Activated T-cell treated with anti-CD3 and anti-CD28 coated beads, Interleukin-2, amount 50 U/mL, for 72 hours (primary cell): Measurements from ENCODE around the gene PYROXD2. TPM values are rescaled to one million over a fixed set of nuclear protein-coding genes. Genes with fewer than 3 reads are reported as not detected.
A peak's percentile ranks its signal among the peaks of the same experiment; 100 is the strongest.
"Not testable (repeated sequence)": the region's sequence is repeated elsewhere in the genome, so short reads cannot be mapped to it uniquely, and the experiment has no call there.

Source experiments
- ATAC-seq, 2 donors: fragments of 150-1000 bp; cut with Tn5 transposase; replicated peaks in 1 of 2; 2 replicates each; pipeline ENCODE4 v1.10.0; 2021; ENCODE audit warnings: moderate library complexity in 2 of 2, mild to moderate bottlenecking in 1 of 2
- DNase-seq, 2 donors: peaks; one replicate each; pipeline ENCODE4 v3.0.0; 2021 to 2022; ENCODE audit warnings: mixed read lengths in 1 of 2
- H3K27ac Mint-ChIP-seq: one replicate; pipeline ENCODE4 v1.8.0; 2022; ENCODE audit warnings: mild to moderate bottlenecking, moderate library complexity, mixed read lengths
- H3K27me3 Mint-ChIP-seq: one replicate; pipeline ENCODE4 v1.8.0; 2022; ENCODE audit warnings: low read depth, mixed read lengths
- H3K36me3 Mint-ChIP-seq, 2 donors: one replicate each; pipeline ENCODE4 v1.8.0; 2022; ENCODE audit warnings: mixed read lengths in 2 of 2, mild to moderate bottlenecking in 1 of 2; ENCODE audit not compliant: insufficient read depth in 2 of 2
- H3K4me1 Mint-ChIP-seq: one replicate; pipeline ENCODE4 v1.8.0; 2022; ENCODE audit warnings: low read depth, mixed read lengths
- H3K4me3 Mint-ChIP-seq, 2 donors: one replicate each; pipeline ENCODE4 v1.8.0; 2022; ENCODE audit warnings: mild to moderate bottlenecking in 2 of 2, mixed read lengths in 2 of 2, moderate library complexity in 2 of 2
- H3K9me3 Mint-ChIP-seq, 2 donors: one replicate each; pipeline ENCODE4 v1.8.0; 2022; ENCODE audit warnings: mixed read lengths in 2 of 2
- total RNA-seq, 2 donors: library from RNA; stranded (reverse); gene quantifications; one replicate each; pipeline ENCODE4 v1.2.3, GENCODE V29; 2022

The PYROXD2 gene
- total RNA-seq, 2 donors from 2014 or later = 6.7 to 10.4 TPM

- H3K27ac Mint-ChIP-seq = no peak overlapping the region
- peaks cover 54% of the 10 kb centered on the region for H3K27me3 Mint-ChIP-seq
- H3K36me3 Mint-ChIP-seq = no peaks in the 10 kb centered on the region
- DNase-seq = no peak
- no peaks in the 10 kb centered on the region for H3K9me3 Mint-ChIP-seq
- no peak overlapping the region for H3K4me3 Mint-ChIP-seq
- H3K4me1 Mint-ChIP-seq = peaks cover 2% of the 10 kb centered on the region
- ATAC-seq = no peak
Observed at GRCh38 chr10:98354491-98354890, 60.5 kb downstream of the PYROXD2 start.

- no peak overlapping the region for H3K27ac Mint-ChIP-seq
- no peaks in the 10 kb centered on the region for H3K9me3 Mint-ChIP-seq
Observed at GRCh38 chr10:98353170-98353569, 61.8 kb downstream of the PYROXD2 start.

GRCh38 chr10:98351831-98352402 is 63.1 kb downstream of the PYROXD2 start:
- DNase-seq = no peak
- Mint-ChIP-seq H3K27me3 (peaks cover 59% of the 10 kb centered on the region), H3K4me1 (peaks cover 5% of the 10 kb centered on the region), H3K27ac (no peak overlapping the region), H3K9me3 (peaks cover 4% of the 10 kb centered on the region in 2 donors), H3K36me3 (peaks cover 3 to 7% of the 10 kb centered on the region in 2 donors), H3K4me3 (no peak overlapping the region)
- ATAC-seq = no peak

More at GRCh38 chr10:98353170-98353569, 61.8 kb downstream of the PYROXD2 start:
- peaks cover 5% of the 10 kb centered on the region for H3K4me1 Mint-ChIP-seq
- H3K27me3 Mint-ChIP-seq = peaks cover 59% of the 10 kb centered on the region
- H3K36me3 Mint-ChIP-seq = peaks cover 0 to 3% of the 10 kb centered on the region in 2 donors
- ATAC-seq (no peak), DNase-seq (no peak)
- no peak overlapping the region for H3K4me3 Mint-ChIP-seq

GRCh38 chr10:98349508-98349922 is 65.5 kb downstream of the PYROXD2 start:
- Mint-ChIP-seq H3K9me3 (peaks cover 10 to 12% of the 10 kb centered on the region in 2 donors), H3K4me3 (peak overlapping the region; percentile 6 to 50), H3K4me1 (peaks cover 5% of the 10 kb centered on the region), H3K27me3 (peaks cover 48% of the 10 kb centered on the region), H3K36me3 (peaks cover 6 to 12% of the 10 kb centered on the region in 2 donors), H3K27ac (no peak overlapping the region)
- ATAC-seq (peak in 1 of 2 donors; percentile 39), DNase-seq (no peak)

- Mint-ChIP-seq H3K4me3 (no peak overlapping the region), H3K9me3 (peaks cover 10 to 12% of the 10 kb centered on the region in 2 donors), H3K4me1 (peaks cover 5% of the 10 kb centered on the region), H3K27me3 (peaks cover 40% of the 10 kb centered on the region), H3K36me3 (peaks cover 6 to 12% of the 10 kb centered on the region in 2 donors), H3K27ac (no peak overlapping the region)
- ATAC-seq = no peak
- no peak for DNase-seq
Observed at GRCh38 chr10:98346847-98347246, 68.1 kb downstream of the PYROXD2 start.

GRCh38 chr10:98344589-98345038 is 70.4 kb downstream of the PYROXD2 start:
- ATAC-seq (no peak), DNase-seq (no peak)
- Mint-ChIP-seq H3K9me3 (peaks cover 10 to 12% of the 10 kb centered on the region in 2 donors), H3K4me3 (no peak overlapping the region), H3K27ac (no peak overlapping the region), H3K27me3 (peaks cover 33% of the 10 kb centered on the region), H3K36me3 (peaks cover 6 to 12% of the 10 kb centered on the region in 2 donors), H3K4me1 (peaks cover 4% of the 10 kb centered on the region)

- H3K4me3 Mint-ChIP-seq, ATAC-seq, DNase-seq, H3K27ac Mint-ChIP-seq, H3K36me3 Mint-ChIP-seq, H3K4me1 Mint-ChIP-seq, H3K9me3 Mint-ChIP-seq: not testable (repeated sequence)
- H3K27me3 Mint-ChIP-seq = peaks cover 34% of the 10 kb centered on the region
Observed at GRCh38 chr10:98341701-98342100, 73.3 kb downstream of the PYROXD2 start.

- ATAC-seq = no peak
Observed at GRCh38 chr10:98340940-98341310, 74.1 kb downstream of the PYROXD2 start.

GRCh38 chr10:98340261-98340939 is 74.6 kb downstream of the PYROXD2 start:
- Mint-ChIP-seq H3K9me3 (no peaks in the 10 kb centered on the region), H3K27ac (no peak overlapping the region), H3K4me1 (no peaks in the 10 kb centered on the region), H3K27me3 (peaks cover 34% of the 10 kb centered on the region), H3K4me3 (no peak overlapping the region), H3K36me3 (no peaks in the 10 kb centered on the region)
- ATAC-seq = no peak
- no peak for DNase-seq

More at GRCh38 chr10:98340940-98341310, 74.1 kb downstream of the PYROXD2 start:
- no peak overlapping the region for H3K27ac Mint-ChIP-seq
- peaks cover 0 to under 1% of the 10 kb centered on the region in 2 donors for H3K9me3 Mint-ChIP-seq
- peaks cover 34% of the 10 kb centered on the region for H3K27me3 Mint-ChIP-seq
- DNase-seq = no peak
- H3K36me3 Mint-ChIP-seq = peaks cover 0 to under 1% of the 10 kb centered on the region in 2 donors
- H3K4me1 Mint-ChIP-seq = no peaks in the 10 kb centered on the region
- H3K4me3 Mint-ChIP-seq = no peak overlapping the region

GRCh38 chr10:98339799-98340198 is 75.2 kb downstream of the PYROXD2 start:
- no peak for ATAC-seq
- no peak overlapping the region for H3K27ac Mint-ChIP-seq
- no peaks in the 10 kb centered on the region for H3K9me3 Mint-ChIP-seq

GRCh38 chr10:98338896-98339295 is 76.1 kb downstream of the PYROXD2 start:
- H3K27ac Mint-ChIP-seq = no peak overlapping the region
- H3K36me3 Mint-ChIP-seq = no peaks in the 10 kb centered on the region
- peaks cover 35% of the 10 kb centered on the region for H3K27me3 Mint-ChIP-seq
- H3K4me1 Mint-ChIP-seq = no peaks in the 10 kb centered on the region
- no peak overlapping the region for H3K4me3 Mint-ChIP-seq
- H3K9me3 Mint-ChIP-seq = no peaks in the 10 kb centered on the region
- DNase-seq (no peak), ATAC-seq (no peak)

More at GRCh38 chr10:98339799-98340198, 75.2 kb downstream of the PYROXD2 start:
- Mint-ChIP-seq H3K27me3 (peaks cover 34% of the 10 kb centered on the region), H3K4me1 (no peaks in the 10 kb centered on the region), H3K4me3 (no peak overlapping the region), H3K36me3 (no peaks in the 10 kb centered on the region)
- DNase-seq = no peak

GRCh38 chr10:98338318-98338717 is 76.7 kb downstream of the PYROXD2 start:
- H3K9me3 Mint-ChIP-seq = no peaks in the 10 kb centered on the region
- no peaks in the 10 kb centered on the region for H3K4me1 Mint-ChIP-seq
- peaks cover 35% of the 10 kb centered on the region for H3K27me3 Mint-ChIP-seq
- no peaks in the 10 kb centered on the region for H3K36me3 Mint-ChIP-seq
- no peak overlapping the region for H3K27ac Mint-ChIP-seq
- H3K4me3 Mint-ChIP-seq = no peak overlapping the region
- DNase-seq (no peak), ATAC-seq (no peak)

GRCh38 chr10:98337484-98337883 is 77.5 kb downstream of the PYROXD2 start:
- no peak for ATAC-seq
- Mint-ChIP-seq H3K36me3 (no peaks in the 10 kb centered on the region), H3K4me1 (no peaks in the 10 kb centered on the region), H3K4me3 (no peak overlapping the region), H3K27ac (no peak overlapping the region), H3K9me3 (no peaks in the 10 kb centered on the region), H3K27me3 (peaks cover 28% of the 10 kb centered on the region)
- DNase-seq = no peak
